Measurements from ENCODE around the gene AMBRA1.

AMBRA1 gene

DNA sequence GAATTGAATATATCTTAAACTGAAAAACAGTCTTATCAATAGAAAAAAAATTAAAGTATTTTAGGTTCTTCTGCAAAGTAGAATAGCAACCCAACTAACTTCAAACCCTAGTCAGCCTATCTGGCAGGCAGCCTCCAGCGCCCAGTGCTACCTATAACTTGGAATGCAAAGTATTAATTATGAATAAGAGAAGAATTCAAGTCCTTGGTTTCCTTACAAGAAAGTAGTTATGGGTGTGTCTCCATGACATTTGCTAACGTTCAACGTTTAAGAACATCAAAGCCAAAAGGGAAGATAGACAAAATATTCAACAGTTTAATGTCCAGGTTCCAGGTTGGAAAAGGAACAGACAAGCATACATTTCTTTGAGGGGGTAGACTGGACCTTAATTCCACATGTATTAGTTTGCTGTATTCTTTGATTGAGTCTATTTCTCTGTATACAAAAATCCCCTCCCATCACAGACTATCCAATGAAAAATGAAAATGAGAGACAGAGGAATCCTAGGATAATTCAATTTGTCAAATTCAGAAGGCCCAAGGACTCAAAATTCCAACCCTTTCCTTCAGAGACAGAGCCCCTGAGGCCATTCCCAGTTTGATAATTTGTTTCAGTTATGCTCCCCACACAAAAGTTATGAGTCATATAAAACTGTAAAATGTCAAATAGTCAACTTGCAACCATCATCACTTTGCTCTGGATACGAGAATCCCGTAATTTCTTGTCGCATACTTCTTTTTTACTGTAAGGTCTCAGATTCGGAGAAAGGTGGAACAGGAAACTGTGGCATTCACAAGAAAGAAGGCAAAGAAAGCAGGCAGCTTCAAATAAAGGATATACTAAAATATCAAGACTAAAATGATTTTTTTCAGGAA, 118.5 kb downstream of the AMBRA1 start:
- DNase-seq (ENCODE audit: low spot score), result no peak

DNA sequence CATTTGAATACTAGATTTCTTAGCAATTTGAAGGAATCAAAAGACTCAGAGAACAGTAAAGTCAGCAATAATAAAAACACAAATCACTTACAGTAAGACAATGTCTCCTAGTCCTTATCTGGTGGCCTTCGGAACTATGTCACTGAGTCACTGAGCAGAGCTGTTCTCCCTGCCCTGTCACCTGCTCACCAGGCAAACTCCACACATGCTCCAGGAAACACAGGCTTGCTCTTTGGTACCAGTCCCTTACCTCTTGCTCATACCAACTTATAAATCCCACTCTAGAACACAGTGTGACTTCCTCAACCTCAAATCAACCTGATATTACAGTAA, 121.2 kb downstream of the AMBRA1 start:
- no peak for DNase-seq (ENCODE audit: low spot score)

- DNase-seq (ENCODE audit: low spot score), result no peak
Measured at GRCh38 chr11:46471943-46472661, 121.7 kb downstream of the AMBRA1 start.

GRCh38 chr11:46469926-46470325, 123.9 kb downstream of the AMBRA1 start:
- no peak for DNase-seq (ENCODE audit: low spot score)

DNA sequence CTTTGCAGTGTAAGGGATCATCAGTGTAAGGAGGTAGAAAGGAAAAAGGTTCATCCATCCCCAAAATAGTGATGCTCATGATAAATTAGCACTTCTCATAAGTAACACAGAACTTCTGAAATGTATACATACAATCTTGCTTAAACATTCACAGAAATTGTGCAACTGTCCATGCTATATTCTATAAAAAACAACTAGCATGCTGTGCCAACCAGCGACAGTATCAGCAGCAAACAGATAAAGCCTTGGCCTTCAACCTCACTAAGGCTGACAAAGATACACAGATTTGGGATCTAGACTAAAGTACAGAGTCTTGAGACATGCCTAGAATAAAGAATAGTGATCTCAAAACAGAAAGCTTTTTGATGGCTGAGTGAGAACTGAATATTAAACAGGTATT, 128.1 kb downstream of the AMBRA1 start:
- DNase-seq (ENCODE audit: low spot score), result no peak

DNA sequence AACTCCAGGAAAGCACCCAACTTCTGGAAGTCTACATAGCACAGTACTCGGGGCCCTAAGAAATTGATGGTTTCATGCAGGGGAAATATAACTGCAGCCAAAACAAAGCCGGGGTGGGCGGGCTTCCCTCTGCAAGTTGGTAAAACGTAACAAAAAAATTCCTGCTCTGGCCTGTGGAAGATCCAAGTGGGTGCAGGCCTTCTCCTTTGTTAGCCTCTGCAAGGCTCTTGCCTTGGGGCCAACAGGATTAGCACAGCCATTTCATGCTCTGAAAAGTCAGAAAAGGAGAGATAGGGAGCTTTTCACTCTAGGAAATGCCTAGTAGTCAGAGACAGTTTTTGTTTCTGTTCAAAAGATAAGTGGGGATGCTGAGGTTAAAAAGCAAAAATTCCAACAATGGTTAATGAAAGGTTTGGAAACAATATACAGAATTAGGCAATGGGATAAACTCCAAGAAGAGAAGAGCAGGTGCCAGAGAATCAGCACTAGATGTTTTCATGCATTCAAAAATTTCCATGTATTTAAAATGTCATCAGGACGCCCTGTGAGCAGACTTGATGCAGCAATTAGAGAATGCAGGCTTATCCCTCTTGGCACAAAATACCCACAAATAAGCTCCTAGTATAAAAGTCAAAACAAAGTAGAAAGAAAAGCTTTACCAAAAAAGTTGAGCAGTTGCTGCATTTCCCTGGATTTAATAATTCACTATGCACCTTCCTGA, 130.0 kb downstream of the AMBRA1 start:
- no peak for DNase-seq (ENCODE audit: low spot score)

DNA sequence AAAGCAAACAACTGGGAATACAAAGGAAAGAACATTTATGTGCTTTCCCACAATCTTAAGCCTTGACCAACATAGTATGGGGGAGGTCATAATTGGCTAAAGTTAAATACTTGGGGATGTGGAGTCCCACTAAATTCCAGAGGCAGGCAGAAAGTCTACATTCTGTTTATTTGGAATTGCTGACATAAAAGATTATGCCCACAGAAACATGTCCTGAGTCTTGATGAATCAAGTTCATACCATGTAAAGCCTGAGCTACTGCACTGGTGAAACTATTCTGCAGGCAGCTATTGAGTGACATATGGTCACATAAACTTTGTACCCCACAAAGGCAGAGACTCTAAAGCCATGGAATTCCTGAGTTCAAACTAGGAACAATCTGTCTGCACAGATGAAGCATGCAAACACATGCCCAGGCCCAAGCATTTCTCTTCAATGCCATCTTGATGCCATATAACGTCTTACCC, 132.3 kb downstream of the AMBRA1 start:
- DNase-seq (ENCODE audit: low spot score), result peak; percentile 11

DNA sequence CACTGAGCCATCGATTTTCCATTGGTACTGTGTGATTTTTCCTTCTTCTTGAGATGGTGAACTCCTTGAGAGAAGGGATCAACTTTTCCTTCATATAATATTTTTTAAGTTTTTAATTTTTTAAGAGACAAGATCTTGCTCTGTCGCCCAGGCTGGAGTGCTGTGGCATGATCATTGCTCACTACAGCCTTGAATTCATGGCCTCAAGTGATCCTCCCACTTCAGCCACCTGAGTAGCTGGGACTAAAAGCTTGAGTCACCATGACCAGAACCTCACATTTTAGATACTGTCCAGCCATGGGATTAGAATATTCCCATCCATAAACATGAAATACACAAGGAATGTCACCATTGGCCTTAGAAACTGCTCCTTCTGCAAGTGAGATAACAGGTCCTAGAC, 135.3 kb downstream of the AMBRA1 start:
- DNase-seq (ENCODE audit: low spot score), result no peak

DNA sequence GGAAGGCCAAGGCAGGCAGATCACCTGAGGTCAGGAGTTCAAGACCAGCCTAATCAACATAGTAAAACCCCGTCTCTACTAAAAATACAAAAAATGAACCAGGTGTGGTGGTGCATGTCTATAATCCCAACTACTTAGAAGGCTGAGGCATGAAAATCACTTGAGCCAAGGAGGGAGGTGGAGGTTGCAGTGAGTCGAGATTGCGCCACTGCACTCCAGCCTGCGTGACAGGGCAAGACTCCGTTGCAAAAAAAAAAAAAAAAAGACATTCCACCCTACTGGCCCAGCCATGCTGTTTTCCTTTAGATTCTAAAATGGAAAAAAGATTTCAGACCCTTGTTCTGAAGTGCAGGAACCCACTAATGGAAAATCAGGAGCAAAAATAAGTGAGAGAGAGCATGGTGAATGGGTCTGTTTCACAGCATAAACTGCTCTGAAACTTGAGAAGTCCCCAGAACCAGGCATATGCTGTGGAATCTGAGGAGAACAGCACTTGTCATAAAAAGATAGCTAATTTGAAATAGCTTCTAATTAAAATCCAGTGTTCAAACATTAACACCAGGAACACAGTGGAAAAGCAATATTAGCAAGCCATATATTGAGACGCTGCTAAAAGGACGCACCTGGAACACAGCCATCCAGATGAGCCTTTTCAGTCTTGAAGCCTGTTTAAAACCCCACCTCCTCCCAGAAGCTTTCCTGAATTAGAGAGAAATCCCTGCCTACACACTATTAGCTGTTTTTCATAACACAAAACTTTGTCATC, 136.0 kb downstream of the AMBRA1 start:
- DNase-seq (ENCODE audit: low spot score), result no peak

DNA sequence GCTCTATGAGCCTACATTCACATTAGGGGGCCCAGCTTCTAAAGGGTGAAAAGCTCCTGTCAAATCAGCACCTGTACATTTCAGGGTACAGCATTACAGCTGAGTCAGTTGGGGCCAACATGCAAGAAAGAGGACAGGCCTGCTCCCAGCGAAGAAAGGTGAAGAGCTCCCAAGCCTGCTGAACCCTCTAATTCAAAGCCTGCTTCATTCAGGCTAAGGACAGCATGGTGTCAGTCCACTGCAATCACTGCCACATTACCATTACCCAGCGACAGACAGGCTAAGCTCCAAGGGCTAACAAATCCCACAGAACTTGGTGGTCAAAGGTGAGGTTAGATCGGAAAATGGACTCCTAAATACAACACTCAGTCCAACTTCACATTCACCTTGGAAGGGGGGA, 136.8 kb downstream of the AMBRA1 start:
- no peak for DNase-seq (ENCODE audit: low spot score)

DNA sequence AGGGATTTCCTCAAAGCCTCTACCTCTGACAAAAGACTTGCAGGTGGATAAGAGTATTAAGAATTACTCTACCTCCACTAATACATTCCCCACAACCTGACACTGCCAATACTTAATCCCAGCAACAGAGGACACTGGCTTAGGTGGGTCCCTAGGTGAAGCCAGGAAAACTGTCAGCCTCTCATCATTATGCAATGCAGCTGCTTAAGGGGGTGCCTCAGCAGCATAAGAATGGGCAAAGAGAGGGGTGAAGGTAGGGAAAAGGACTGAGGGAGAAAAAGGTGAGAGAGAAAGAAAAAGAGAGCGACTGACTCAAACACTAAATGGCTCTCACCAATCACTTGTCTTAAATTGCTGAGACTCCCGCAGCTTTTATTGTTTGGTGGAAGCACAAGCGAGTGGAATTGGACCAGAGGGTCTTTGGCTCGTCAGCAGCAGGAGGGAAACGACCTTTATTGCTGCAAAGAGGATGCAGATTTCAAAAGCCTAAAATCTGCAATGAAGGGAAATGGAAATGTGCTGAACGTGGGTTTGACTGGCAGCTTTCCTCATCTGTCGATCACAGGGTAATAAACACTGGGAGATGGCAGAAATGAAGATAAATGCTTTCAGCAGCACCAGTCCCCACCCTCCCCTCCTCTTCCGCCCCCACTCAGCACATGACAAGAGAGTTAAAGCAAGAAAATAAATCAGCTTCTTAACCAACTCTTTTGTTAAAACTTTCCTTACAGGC, 137.4 kb downstream of the AMBRA1 start:
- DNase-seq (ENCODE audit: low spot score), result no peak

DNA sequence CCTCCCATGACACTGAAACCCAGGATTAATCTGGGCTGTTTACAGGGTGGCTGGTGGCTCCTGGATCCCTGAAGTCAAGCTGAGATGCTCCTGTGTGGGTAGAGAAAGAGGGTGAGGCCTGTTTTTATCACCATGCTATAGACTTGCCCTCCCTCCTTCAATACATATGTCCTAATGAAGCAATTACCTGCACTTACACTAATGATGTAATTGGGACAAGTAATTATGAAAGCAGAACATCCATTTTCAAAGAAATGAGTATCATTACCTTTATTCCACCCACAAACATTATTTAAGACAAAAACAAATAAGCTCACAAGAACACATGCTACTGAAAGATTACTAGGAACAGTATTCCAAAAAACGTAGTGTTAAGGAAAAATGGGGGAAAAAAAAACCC, 138.0 kb downstream of the AMBRA1 start:
- no peak for DNase-seq (ENCODE audit: low spot score)

DNA sequence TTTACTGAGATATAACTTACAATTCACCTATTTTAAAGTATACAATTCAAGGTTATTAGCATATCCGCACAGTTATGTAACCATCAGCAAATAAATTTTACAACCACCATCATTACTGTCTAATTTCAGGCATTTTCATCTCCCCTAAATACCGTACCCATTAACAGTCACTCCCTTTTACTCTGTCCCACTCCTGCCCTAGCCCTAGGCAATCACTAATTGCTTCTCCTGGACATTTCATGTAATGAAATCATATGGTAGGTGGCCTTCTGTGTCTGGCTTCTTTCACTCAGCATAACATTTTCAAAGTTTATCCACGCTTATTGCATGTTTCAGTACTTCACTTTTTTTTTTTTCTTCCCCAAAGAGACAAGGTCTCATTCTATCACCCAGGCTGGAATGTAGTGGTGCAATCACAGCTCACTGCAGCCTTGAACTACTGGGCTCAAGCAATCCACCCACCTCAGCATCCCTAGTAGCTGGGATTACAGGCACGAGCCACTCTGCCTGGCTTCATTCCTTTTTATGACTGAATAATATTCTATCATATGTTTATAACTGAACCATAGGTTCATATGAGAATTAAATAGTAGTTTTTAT, 140.8 kb downstream of the AMBRA1 start:
- no peak for DNase-seq (ENCODE audit: low spot score)

GRCh38 chr11:46451759-46452158, 142.1 kb downstream of the AMBRA1 start:
- DNase-seq (ENCODE audit: low spot score), result no peak

DNA sequence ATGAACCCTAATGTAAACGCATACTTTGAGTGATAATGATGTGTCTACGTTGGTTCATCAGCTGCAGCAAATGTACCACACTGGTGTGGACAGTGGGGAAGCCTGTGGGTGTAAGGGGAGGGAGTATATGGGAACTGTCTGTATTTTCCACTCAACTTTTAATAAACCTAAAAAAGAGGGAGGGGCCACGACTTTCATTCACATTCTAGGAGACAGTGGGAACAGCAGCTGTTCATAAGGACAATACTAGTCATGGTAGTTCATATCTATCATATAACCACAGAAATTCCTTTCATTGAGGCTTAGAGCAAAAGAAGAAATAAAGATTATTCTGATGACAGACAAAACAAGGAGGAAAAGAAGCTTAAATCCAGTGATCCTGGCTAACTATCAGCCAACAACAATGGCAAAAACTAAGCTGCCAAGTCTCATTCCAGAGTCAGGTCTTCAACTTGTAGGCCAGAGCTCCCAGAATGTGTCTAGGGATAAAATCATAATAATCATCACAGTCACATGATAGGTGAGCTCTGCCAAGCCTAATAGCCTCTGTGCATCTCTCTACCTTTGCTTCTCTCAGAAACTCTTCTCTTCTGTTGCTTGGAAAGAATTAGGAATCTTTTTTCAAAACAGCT, 142.9 kb downstream of the AMBRA1 start:
- no peak for DNase-seq (ENCODE audit: low spot score)

DNA sequence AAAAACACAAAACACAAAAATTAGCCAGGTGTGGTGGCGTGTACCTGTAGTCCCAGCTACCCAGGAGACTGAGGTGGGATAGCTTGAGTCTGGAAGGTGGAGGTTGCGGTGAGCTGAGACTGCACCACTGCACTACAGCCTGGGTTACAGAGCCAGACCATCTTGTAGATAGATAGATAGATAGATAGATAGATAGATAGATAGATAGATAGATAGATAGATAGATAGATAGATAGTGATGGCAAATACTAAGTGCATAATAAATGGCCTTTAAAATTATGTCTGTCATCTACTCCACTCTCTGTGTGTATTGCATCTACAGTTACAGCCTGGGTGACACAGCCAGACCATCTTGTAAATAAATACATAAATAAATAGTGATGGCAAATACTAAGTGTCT, 146.3 kb downstream of the AMBRA1 start:
- DNase-seq (ENCODE audit: low spot score), result no peak

DNA sequence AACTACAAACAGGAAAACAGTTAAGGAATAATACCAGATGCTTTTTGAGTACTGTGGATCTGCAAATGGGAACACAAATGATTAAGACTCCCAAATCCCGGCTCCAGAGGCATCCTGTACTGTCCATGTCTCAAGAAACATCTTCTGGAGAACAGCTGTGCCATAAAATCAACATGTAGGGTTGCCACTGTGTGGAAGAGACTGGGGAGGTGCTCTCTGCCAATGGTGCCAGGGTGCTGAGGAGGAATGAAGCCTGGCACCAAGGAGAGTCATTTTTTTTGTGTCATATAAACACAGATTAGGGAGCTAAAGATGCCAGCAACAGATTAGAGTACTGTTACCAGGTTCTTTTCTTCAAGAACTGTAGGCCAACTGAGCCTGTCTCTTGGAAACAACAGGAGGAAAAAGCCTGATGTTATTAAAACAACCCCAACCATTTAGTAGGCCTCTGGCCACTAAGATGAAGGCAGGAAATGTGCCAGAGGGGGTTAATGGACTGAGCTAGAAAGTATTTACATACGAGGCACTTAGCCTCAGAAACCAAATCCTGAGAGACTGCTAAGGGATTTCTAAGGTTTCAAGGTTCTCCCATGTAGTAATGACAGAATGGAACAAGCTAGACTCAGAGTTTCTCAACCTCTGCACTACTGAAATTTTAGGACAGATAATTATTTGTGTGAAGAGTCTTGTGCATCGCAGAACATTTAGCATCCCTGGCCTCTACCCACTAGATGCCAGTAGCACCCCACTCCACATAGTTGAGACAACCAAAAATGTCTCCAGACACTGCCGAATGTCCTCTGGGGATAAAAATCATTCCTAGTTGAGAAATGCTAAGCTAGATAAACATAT, 147.7 kb downstream of the AMBRA1 start:
- DNase-seq (ENCODE audit: low spot score), result no peak

GRCh38 chr11:46445192-46445919, 148.5 kb downstream of the AMBRA1 start:
- DNase-seq (ENCODE audit: low spot score), result no peak

DNA sequence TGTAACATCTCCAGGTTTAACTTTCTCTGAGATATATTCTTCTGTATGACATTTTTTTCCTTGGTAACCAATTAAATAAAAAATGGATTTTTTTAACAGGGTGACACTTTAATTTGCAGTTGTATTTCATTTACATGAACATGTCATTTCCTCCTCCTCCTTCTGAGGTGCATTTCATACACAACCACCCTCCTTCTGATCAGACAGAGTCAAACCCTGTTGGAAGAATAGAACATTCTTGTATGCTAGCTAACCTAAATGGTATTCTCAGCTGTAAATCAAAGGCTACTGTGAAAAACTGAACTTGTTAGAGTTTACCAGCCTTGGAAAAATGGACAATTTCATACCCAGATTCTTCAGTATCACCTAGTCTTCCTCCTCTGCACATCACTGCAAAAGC, 149.5 kb downstream of the AMBRA1 start:
- no peak for DNase-seq (ENCODE audit: low spot score)

Measured in AG08396 (cell line).